WTC11 (cell line): ENCODE results near the gene CAPN11. TPM values are rescaled to one million over a fixed set of nuclear protein-coding genes. Genes with fewer than 3 reads are reported as not detected.
A peak's percentile ranks its signal among the peaks of the same experiment; 100 is the strongest.

Source experiments
- ATAC-seq: fragments of 200-7000 bp; cut with Tn5 transposase; 2 replicates; pipeline ENCODE4 v1.10.0; 2021; ENCODE audit warnings: mild to moderate bottlenecking, moderate library complexity
- CTCF ChIA-PET: fragments of 300-600 bp; sonication (Branson Sonifier 250); formaldehyde crosslinking; loops from one replicate; lab custom pipeline; 2021; ENCODE audit warnings: antibody characterized with exemption; lab: Charles Lee
- POLR2A ChIA-PET: fragments of 350-600 bp; sonication (Branson Sonifier 250); formaldehyde crosslinking; loops from one replicate; lab custom pipeline; 2021; ENCODE audit warnings: antibody characterized with exemption; lab: Charles Lee
- DNase-seq: peaks from one replicate; pipeline ENCODE4 v3.0.0; 2021; ENCODE audit warnings: low spot score
- H3K27ac Mint-ChIP-seq: 2 replicates; pipeline ENCODE4 v1.8.0; 2021; ENCODE audit warnings: mixed read lengths
- H3K27me3 Mint-ChIP-seq: 2 replicates; pipeline ENCODE4 v1.8.0; 2021; ENCODE audit warnings: low read depth, mild to moderate bottlenecking, moderate library complexity, mixed read lengths
- H3K36me3 Mint-ChIP-seq: 2 replicates; pipeline ENCODE4 v1.8.0; 2021; ENCODE audit warnings: mixed read lengths
- H3K4me1 Mint-ChIP-seq: 2 replicates; pipeline ENCODE4 v1.8.0; 2022; ENCODE audit warnings: mixed read lengths
- H3K4me3 Mint-ChIP-seq: 2 replicates; pipeline ENCODE4 v1.8.0; 2021; ENCODE audit warnings: mild to moderate bottlenecking, moderate library complexity, mixed read lengths
- H3K9me3 Mint-ChIP-seq: 2 replicates; pipeline ENCODE4 v1.8.0; 2021; ENCODE audit warnings: mixed read lengths
- FOXK1 ChIP-seq: sonication (generic); formaldehyde crosslinking; IDR thresholded peaks from 2 replicates; pipeline ENCODE4 v1.8.0; 2022; ENCODE audit warnings: mild to moderate bottlenecking, moderate library complexity, missing genetic modification reagents
- GRHL2 ChIP-seq: fragments of 250-450 bp; sonication (Bioruptor Pico); IDR thresholded peaks from 2 replicates; pipeline ENCODE4 v1.8.0; 2022; ENCODE audit warnings: mild to moderate bottlenecking, moderate library complexity; ENCODE audit not compliant: insufficient replicate concordance, severe bottlenecking
- GTF2I ChIP-seq: fragments of 250-450 bp; sonication (Bioruptor Pico); conservative IDR thresholded peaks from 2 replicates; pipeline ENCODE4 v1.4.0; 2021; ENCODE audit warnings: mild to moderate bottlenecking
- JAZF1 ChIP-seq: fragments of 250-450 bp; sonication (Bioruptor Pico); IDR thresholded peaks from 2 replicates; pipeline ENCODE4 v1.9.0; 2021; ENCODE audit warnings: moderate library complexity, mild to moderate bottlenecking, inconsistent platforms
- NR1H2 ChIP-seq: sonication (generic); formaldehyde crosslinking; IDR thresholded peaks from 2 replicates; pipeline ENCODE4 v1.9.0; 2021; ENCODE audit warnings: mild to moderate bottlenecking, moderate library complexity, missing genetic modification reagents
- NR2C2 ChIP-seq: sonication (generic); formaldehyde crosslinking; IDR thresholded peaks from 2 replicates; pipeline ENCODE4 v1.8.0; 2022; ENCODE audit warnings: mild to moderate bottlenecking, missing genetic modification reagents
- OVOL2 ChIP-seq: fragments of 250-450 bp; sonication (Bioruptor Pico); IDR thresholded peaks from 2 replicates; pipeline ENCODE4 v1.9.0; 2021; ENCODE audit warnings: mild to moderate bottlenecking, borderline replicate concordance
- RORB ChIP-seq: fragments of 250-450 bp; sonication (Bioruptor Pico); IDR thresholded peaks from 2 replicates; pipeline ENCODE4 v1.9.0; 2021; ENCODE audit warnings: mild to moderate bottlenecking
- SP1 ChIP-seq: sonication (generic); formaldehyde crosslinking; conservative IDR thresholded peaks from 2 replicates; pipeline ENCODE4 v1.8.1; 2022; ENCODE audit warnings: missing genetic modification reagents
- TEAD4 ChIP-seq: sonication (generic); formaldehyde crosslinking; IDR thresholded peaks from 2 replicates; pipeline ENCODE4 v1.8.0; 2022; ENCODE audit warnings: mild to moderate bottlenecking, missing genetic modification reagents
- TP53 ChIP-seq: sonication (generic); formaldehyde crosslinking; IDR thresholded peaks from 2 replicates; pipeline ENCODE4 v1.8.1; 2023; ENCODE audit warnings: mild to moderate bottlenecking, missing genetic modification reagents
- ZNF263 ChIP-seq: sonication (generic); formaldehyde crosslinking; IDR thresholded peaks from 2 replicates; pipeline ENCODE4 v1.8.1; 2022; ENCODE audit warnings: low read depth, mild to moderate bottlenecking, moderate library complexity, missing genetic modification reagents
- ZNF416 ChIP-seq: fragments of 250-450 bp; sonication (Bioruptor Pico); IDR thresholded peaks from 2 replicates; pipeline ENCODE4 v1.9.0; 2021; ENCODE audit warnings: mild to moderate bottlenecking, inconsistent platforms
- total RNA-seq: library from RNA; stranded (reverse); gene quantifications from 3 replicates; pipeline ENCODE4 v1.2.3, GENCODE V29; 2021
- TF ChIP-seq, protein P1 (sequence below): sonication (generic); formaldehyde crosslinking; conservative IDR thresholded peaks from 2 replicates; pipeline ENCODE4 v1.8.1; 2023; ENCODE audit warnings: mild to moderate bottlenecking, low read depth, missing genetic modification reagents, moderate library complexity
- TF ChIP-seq, protein P2 (sequence below): sonication (generic); formaldehyde crosslinking; IDR thresholded peaks from 2 replicates; pipeline ENCODE4 v1.8.0; 2022; ENCODE audit warnings: missing genetic modification reagents
- TF ChIP-seq, protein P3 (sequence below): sonication (generic); formaldehyde crosslinking; IDR thresholded peaks from 2 replicates; pipeline ENCODE4 v1.8.1; 2022; ENCODE audit warnings: mild to moderate bottlenecking, missing genetic modification reagents, moderate library complexity, borderline replicate concordance
- TF ChIP-seq, protein P4 (sequence below): sonication (generic); formaldehyde crosslinking; IDR thresholded peaks from 2 replicates; pipeline ENCODE4 v1.8.0; 2023; ENCODE audit warnings: missing genetic modification reagents
- TF ChIP-seq, protein P5 (sequence below): sonication (generic); formaldehyde crosslinking; IDR thresholded peaks from 2 replicates; pipeline ENCODE4 v1.8.1; 2023; ENCODE audit warnings: mild to moderate bottlenecking, moderate library complexity, missing genetic modification reagents
- TF ChIP-seq, protein P6 (sequence below): sonication (generic); formaldehyde crosslinking; IDR thresholded peaks from 2 replicates; pipeline ENCODE4 v1.8.0; 2022; ENCODE audit warnings: mild to moderate bottlenecking, missing genetic modification reagents

CAPN11 gene
- total RNA-seq, 1 experiment from 2014 or later, result 2.3 TPM

DNA sequence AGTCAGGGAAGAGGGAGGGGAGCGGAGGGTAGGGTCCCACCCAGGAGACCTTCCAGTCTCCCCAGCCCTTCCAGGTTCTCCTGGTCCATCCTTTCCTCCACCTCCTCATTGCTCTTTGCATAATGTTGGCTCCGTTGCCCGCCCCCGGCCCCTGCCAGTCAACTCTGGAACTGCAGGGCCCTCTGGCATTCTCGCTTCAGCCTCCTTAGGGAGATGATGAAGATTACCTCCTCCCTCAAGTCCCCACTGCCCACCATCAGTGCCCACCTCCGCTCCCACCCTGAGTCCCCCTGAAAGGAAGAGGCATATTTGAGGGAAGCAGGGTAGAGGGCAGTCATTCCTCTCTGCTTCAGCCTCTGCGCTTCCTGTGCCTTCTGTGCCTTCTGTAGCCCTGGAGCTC is 22.7 kb upstream of the CAPN11 start (continued):
- no peak for TF ChIP-seq ZNF416 (CRISPR knock-in tag)
- TF ChIP-seq, all 79 proteins: peak for 0

DNA sequence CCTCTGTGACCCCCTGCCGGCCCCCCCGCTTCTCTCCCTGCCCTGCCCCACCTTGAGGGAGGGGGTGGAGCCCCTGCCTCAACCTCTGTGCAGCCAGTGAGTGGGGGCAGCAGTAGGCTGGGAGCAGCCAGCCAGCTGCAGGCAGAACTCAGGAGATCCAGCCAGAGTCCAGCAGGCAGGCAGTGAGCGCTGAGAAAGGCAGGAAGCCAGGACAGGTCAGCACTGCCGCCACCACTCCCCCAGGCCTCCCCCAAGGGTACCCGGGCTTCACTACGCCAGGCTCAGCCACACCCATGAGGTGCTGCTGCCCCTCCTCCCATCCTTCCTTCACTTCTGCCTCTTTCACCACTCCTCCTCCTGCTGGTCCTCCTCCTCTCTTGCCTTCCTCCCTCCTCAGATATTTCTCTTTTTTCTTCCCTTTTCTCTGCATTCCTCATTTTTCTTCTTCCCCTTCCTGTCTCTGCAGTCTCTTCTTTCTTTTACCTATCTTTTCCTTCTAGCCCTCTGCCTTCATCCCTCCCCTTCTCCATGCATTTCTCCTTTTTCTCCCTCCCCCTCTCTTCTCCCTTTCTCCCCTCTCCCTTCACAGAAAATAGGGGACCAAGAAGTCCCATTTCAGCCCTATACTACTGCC is 19.8 kb upstream of the CAPN11 start:
- no peak for DNase-seq
- ATAC-seq, result peak; percentile 58
- ChIA-PET POLR2A (no interaction called here), CTCF (interaction anchor here (0.8 to 1.3 kb wide), 3 partner anchors 11 to 118 kb away, joined by 3 to 4 read pairs (median 3); partner anchors contain the start of genes MRPL14 and TMEM63B)
- H3K4me3 Mint-ChIP-seq, result no peak overlapping the region
- no peaks in the 10 kb centered on the region for H3K9me3 Mint-ChIP-seq
- peaks cover 47% of the 10 kb centered on the region for H3K36me3 Mint-ChIP-seq
- no peaks in the 10 kb centered on the region for H3K27me3 Mint-ChIP-seq
- 0 out of 2 replicates have a peak overlapping the region, but pooled peaks have one; percentile 17 for H3K27ac Mint-ChIP-seq
- H3K4me1 Mint-ChIP-seq, result peaks cover 19% of the 10 kb centered on the region
- TF ChIP-seq TP53 (CRISPR knock-in tag) (no peak), ZNF263 (CRISPR knock-in tag) (peak; percentile 37; the same call in 1 of the 2 replicates), OVOL2 (no peak)

DNA sequence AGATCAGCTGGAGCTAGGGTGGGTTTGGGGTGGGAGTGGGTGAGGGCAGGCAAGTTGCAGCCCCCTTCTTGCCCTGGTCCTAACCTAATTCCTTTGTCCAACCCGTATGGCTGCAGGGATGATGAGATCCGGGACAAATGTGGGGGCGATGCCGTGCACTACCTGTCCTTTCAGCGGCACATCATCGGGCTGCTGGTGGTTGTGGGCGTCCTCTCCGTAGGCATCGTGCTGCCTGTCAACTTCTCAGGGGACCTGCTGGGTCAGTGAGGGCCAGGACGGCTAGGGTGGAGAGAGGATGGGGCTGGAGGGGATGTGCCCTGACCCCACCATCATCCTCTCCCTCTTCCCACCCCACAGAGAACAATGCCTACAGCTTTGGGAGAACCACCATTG is 19.3 kb upstream of the CAPN11 start:
- peaks cover 15% of the 10 kb centered on the region for H3K4me1 Mint-ChIP-seq
- no peak overlapping the region for H3K4me3 Mint-ChIP-seq
- POLR2A ChIA-PET, result no interaction called here
- DNase-seq (no peak), ATAC-seq (no peak)
- H3K36me3 Mint-ChIP-seq, result peaks cover 52% of the 10 kb centered on the region
- H3K27me3 Mint-ChIP-seq, result no peaks in the 10 kb centered on the region
- CTCF ChIA-PET, result interaction anchor here (1.3 kb wide), 1 partner anchor 117 kb away, joined by 3 read pairs; no protein-coding TSS in a partner anchor
- H3K27ac Mint-ChIP-seq, result no peak overlapping the region
- no peaks in the 10 kb centered on the region for H3K9me3 Mint-ChIP-seq
- no peak for TF ChIP-seq NR2C2 (CRISPR knock-in tag)
- no peak for TF ChIP-seq FOXK1 (CRISPR knock-in tag)
- TF ChIP-seq, protein P1, sequence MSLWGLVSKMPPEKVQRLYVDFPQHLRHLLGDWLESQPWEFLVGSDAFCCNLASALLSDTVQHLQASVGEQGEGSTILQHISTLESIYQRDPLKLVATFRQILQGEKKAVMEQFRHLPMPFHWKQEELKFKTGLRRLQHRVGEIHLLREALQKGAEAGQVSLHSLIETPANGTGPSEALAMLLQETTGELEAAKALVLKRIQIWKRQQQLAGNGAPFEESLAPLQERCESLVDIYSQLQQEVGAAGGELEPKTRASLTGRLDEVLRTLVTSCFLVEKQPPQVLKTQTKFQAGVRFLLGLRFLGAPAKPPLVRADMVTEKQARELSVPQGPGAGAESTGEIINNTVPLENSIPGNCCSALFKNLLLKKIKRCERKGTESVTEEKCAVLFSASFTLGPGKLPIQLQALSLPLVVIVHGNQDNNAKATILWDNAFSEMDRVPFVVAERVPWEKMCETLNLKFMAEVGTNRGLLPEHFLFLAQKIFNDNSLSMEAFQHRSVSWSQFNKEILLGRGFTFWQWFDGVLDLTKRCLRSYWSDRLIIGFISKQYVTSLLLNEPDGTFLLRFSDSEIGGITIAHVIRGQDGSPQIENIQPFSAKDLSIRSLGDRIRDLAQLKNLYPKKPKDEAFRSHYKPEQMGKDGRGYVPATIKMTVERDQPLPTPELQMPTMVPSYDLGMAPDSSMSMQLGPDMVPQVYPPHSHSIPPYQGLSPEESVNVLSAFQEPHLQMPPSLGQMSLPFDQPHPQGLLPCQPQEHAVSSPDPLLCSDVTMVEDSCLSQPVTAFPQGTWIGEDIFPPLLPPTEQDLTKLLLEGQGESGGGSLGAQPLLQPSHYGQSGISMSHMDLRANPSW, result no peak
- no peak for TF ChIP-seq GTF2I
- TF ChIP-seq, protein P2, sequence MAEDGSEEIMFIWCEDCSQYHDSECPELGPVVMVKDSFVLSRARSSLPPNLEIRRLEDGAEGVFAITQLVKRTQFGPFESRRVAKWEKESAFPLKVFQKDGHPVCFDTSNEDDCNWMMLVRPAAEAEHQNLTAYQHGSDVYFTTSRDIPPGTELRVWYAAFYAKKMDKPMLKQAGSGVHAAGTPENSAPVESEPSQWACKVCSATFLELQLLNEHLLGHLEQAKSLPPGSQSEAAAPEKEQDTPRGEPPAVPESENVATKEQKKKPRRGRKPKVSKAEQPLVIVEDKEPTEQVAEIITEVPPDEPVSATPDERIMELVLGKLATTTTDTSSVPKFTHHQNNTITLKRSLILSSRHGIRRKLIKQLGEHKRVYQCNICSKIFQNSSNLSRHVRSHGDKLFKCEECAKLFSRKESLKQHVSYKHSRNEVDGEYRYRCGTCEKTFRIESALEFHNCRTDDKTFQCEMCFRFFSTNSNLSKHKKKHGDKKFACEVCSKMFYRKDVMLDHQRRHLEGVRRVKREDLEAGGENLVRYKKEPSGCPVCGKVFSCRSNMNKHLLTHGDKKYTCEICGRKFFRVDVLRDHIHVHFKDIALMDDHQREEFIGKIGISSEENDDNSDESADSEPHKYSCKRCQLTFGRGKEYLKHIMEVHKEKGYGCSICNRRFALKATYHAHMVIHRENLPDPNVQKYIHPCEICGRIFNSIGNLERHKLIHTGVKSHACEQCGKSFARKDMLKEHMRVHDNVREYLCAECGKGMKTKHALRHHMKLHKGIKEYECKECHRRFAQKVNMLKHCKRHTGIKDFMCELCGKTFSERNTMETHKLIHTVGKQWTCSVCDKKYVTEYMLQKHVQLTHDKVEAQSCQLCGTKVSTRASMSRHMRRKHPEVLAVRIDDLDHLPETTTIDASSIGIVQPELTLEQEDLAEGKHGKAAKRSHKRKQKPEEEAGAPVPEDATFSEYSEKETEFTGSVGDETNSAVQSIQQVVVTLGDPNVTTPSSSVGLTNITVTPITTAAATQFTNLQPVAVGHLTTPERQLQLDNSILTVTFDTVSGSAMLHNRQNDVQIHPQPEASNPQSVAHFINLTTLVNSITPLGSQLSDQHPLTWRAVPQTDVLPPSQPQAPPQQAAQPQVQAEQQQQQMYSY (CRISPR knock-in tag), result no peak
- TF ChIP-seq NR1H2, result no peak
- TF ChIP-seq, protein P3, sequence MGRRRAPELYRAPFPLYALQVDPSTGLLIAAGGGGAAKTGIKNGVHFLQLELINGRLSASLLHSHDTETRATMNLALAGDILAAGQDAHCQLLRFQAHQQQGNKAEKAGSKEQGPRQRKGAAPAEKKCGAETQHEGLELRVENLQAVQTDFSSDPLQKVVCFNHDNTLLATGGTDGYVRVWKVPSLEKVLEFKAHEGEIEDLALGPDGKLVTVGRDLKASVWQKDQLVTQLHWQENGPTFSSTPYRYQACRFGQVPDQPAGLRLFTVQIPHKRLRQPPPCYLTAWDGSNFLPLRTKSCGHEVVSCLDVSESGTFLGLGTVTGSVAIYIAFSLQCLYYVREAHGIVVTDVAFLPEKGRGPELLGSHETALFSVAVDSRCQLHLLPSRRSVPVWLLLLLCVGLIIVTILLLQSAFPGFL (CRISPR knock-in tag), result no peak
- TF ChIP-seq, protein P4, sequence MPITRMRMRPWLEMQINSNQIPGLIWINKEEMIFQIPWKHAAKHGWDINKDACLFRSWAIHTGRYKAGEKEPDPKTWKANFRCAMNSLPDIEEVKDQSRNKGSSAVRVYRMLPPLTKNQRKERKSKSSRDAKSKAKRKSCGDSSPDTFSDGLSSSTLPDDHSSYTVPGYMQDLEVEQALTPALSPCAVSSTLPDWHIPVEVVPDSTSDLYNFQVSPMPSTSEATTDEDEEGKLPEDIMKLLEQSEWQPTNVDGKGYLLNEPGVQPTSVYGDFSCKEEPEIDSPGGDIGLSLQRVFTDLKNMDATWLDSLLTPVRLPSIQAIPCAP (CRISPR knock-in tag), result no peak
- TF ChIP-seq, protein P5, sequence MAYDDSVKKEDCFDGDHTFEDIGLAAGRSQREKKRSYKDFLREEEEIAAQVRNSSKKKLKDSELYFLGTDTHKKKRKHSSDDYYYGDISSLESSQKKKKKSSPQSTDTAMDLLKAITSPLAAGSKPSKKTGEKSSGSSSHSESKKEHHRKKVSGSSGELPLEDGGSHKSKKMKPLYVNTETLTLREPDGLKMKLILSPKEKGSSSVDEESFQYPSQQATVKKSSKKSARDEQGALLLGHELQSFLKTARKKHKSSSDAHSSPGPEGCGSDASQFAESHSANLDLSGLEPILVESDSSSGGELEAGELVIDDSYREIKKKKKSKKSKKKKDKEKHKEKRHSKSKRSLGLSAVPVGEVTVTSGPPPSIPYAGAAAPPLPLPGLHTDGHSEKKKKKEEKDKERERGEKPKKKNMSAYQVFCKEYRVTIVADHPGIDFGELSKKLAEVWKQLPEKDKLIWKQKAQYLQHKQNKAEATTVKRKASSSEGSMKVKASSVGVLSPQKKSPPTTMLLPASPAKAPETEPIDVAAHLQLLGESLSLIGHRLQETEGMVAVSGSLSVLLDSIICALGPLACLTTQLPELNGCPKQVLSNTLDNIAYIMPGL (CRISPR knock-in tag), result no peak
- TF ChIP-seq SP1 (CRISPR knock-in tag), result no peak
- TF ChIP-seq, protein P6, sequence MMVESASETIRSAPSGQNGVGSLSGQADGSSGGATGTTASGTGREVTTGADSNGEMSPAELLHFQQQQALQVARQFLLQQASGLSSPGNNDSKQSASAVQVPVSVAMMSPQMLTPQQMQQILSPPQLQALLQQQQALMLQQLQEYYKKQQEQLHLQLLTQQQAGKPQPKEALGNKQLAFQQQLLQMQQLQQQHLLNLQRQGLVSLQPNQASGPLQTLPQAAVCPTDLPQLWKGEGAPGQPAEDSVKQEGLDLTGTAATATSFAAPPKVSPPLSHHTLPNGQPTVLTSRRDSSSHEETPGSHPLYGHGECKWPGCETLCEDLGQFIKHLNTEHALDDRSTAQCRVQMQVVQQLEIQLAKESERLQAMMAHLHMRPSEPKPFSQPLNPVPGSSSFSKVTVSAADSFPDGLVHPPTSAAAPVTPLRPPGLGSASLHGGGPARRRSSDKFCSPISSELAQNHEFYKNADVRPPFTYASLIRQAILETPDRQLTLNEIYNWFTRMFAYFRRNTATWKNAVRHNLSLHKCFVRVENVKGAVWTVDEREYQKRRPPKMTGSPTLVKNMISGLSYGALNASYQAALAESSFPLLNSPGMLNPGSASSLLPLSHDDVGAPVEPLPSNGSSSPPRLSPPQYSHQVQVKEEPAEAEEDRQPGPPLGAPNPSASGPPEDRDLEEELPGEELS (CRISPR knock-in tag), result no peak
- TF ChIP-seq GRHL2 (CRISPR knock-in tag), result no peak
- TF ChIP-seq RORB (CRISPR knock-in tag), result no peak
- no peak for TF ChIP-seq JAZF1 (CRISPR knock-in tag)
- no peak for TF ChIP-seq TEAD4
